Measurements from ENCODE around the gene C17orf100. TPM values are rescaled to one million over a fixed set of nuclear protein-coding genes. Genes with fewer than 3 reads are reported as not detected.
A peak's percentile ranks its signal among the peaks of the same experiment; 100 is the strongest.

Gene C17orf100
- total RNA-seq, 4 donors from 2014 or later: 0.27 to 1.5 (median 0.57) TPM; not detected in 1

GRCh38 chr17:6640536-6641246 lies 10.9 kb upstream of the C17orf100 start, which contains the start of the genes KIAA0753 and TXNDC17:
TSS of gene KIAA0753 (minus strand) at chr17:6640711. CDS start at chr17:6635103, 5,608 bp downstream.
TSS of gene TXNDC17 (plus strand) at chr17:6641060. CDS start at chr17:6641083, 23 bp downstream.
- Histone ChIP-seq H3K27me3 (no peaks in the 10 kb centered on the region), H3K27ac (peak within 1 kb of the TSS; percentile 91 to 94 (median 93)), H3K9me3 (no peaks in the 10 kb centered on the region), H3K36me3 (peaks cover 0 to 30% (median 0%) of the 10 kb centered on the region in 3 donors), H3K4me1 (peaks cover 19 to 68% (median 37%) of the 10 kb centered on the region in 3 donors), H3K4me3 (peak within 1 kb of the TSS; percentile 67 to 94 (median 88))
- TF ChIP-seq POLR2A (IDR thresholded peaks at IDR 0.05) (peak in 3 of 4 donors; percentile 26 to 94 (median 85)), CTCF (IDR thresholded peaks at IDR 0.05) (no peak)
- intact Hi-C loops (cut with DNase I): loop anchor here (10.0 kb wide), 1 partner anchor 86 kb away; the partner anchor contains the start of gene PITPNM3
- 0% methylated on average over 7 to 21 of the region's 52 CpGs for WGBS, 2 donors
- peak; percentile 51 for DNase-seq

- H3K9me3 ChIP-seq: no peaks in the 10 kb centered on the region
- 2% methylated on average over 15 to 20 of the region's 20 CpGs for WGBS, 2 donors
- H3K4me3 ChIP-seq: peak overlapping the region; percentile 67 to 94 (median 88)
- intact Hi-C loops (cut with DNase I): loop anchor here (10.0 kb wide), 1 partner anchor 87 kb away; the partner anchor contains the start of gene PITPNM3
- TF ChIP-seq POLR2A (IDR thresholded peaks at IDR 0.05) (no peak), CTCF (IDR thresholded peaks at IDR 0.05) (peak in 1 of 6 experiments; percentile 2)
- peak overlapping the region; percentile 91 to 94 (median 93) for H3K27ac ChIP-seq
- DNase-seq: no peak
- H3K4me1 ChIP-seq: peaks cover 19 to 70% (median 37%) of the 10 kb centered on the region in 3 donors
- no peaks in the 10 kb centered on the region for H3K27me3 ChIP-seq
- H3K36me3 ChIP-seq: peaks cover 0 to 37% (median 0%) of the 10 kb centered on the region in 3 donors
Observed at GRCh38 chr17:6641247-6641863, 10.2 kb upstream of the C17orf100 start.

GRCh38 chr17:6642592-6642991 lies 9.0 kb upstream of the C17orf100 start:
- intact Hi-C loops (cut with DNase I): loop anchor here (10.0 kb wide), 1 partner anchor 88 kb away; the partner anchor contains the start of gene PITPNM3

GRCh38 chr17:6643451-6644125 lies 8.0 kb upstream of the C17orf100 start:
- DNase-seq: no peak
- WGBS, 2 donors: 29 to 60% methylated on average over 5 of the region's 5 CpGs
- Histone ChIP-seq H3K4me3 (peak overlapping the region in 2 of 4 donors; percentile 67 to 94), H3K27ac (peak overlapping the region; percentile 10 to 94 (median 92)), H3K36me3 (peaks cover 0 to 59% (median 0%) of the 10 kb centered on the region in 3 donors), H3K27me3 (no peaks in the 10 kb centered on the region), H3K4me1 (peaks cover 14 to 74% (median 34%) of the 10 kb centered on the region in 3 donors), H3K9me3 (no peaks in the 10 kb centered on the region)
- TF ChIP-seq POLR2A (IDR thresholded peaks at IDR 0.05) (no peak), CTCF (IDR thresholded peaks at IDR 0.05) (no peak)
- intact Hi-C loops (cut with DNase I): loop anchor here (10.0 kb wide), 1 partner anchor 89 kb away; the partner anchor contains the start of gene PITPNM3

More at GRCh38 chr17:6642592-6642991, 9.0 kb upstream of the C17orf100 start:
- Histone ChIP-seq H3K4me1 (peaks cover 19 to 74% (median 37%) of the 10 kb centered on the region in 3 donors), H3K27me3 (no peaks in the 10 kb centered on the region), H3K27ac (peak overlapping the region; percentile 91 to 94 (median 93)), H3K36me3 (peaks cover 0 to 49% (median 0%) of the 10 kb centered on the region in 3 donors), H3K9me3 (no peaks in the 10 kb centered on the region), H3K4me3 (peak overlapping the region; percentile 67 to 94 (median 88))
- no peak for DNase-seq
- 18 to 54% methylated on average over 2 of the region's 2 CpGs for WGBS, 2 donors
- TF ChIP-seq CTCF (IDR thresholded peaks at IDR 0.05) (no peak), POLR2A (IDR thresholded peaks at IDR 0.05) (no peak)

All from esophagus squamous epithelium (tissue), 5 donors.